Stimulated activated CD4-positive, alpha-beta T cell treated with anti-CD3 and anti-CD28 coated beads, TNF-alpha, amount 100 ng/mL, for 48 hours (primary cell): Measurements from ENCODE around the gene ACER3.
"Not testable (repeated sequence)": the region's sequence is repeated elsewhere in the genome, so short reads cannot be mapped to it uniquely, and the experiment has no call there.

Experiments
- DNase-seq, 3 donors: peaks; one replicate each; pipeline ENCODE4 v3.0.0-alpha.2; 2020; ENCODE audit warnings: low read depth in 3 of 3

The ACER3 gene

DNA sequence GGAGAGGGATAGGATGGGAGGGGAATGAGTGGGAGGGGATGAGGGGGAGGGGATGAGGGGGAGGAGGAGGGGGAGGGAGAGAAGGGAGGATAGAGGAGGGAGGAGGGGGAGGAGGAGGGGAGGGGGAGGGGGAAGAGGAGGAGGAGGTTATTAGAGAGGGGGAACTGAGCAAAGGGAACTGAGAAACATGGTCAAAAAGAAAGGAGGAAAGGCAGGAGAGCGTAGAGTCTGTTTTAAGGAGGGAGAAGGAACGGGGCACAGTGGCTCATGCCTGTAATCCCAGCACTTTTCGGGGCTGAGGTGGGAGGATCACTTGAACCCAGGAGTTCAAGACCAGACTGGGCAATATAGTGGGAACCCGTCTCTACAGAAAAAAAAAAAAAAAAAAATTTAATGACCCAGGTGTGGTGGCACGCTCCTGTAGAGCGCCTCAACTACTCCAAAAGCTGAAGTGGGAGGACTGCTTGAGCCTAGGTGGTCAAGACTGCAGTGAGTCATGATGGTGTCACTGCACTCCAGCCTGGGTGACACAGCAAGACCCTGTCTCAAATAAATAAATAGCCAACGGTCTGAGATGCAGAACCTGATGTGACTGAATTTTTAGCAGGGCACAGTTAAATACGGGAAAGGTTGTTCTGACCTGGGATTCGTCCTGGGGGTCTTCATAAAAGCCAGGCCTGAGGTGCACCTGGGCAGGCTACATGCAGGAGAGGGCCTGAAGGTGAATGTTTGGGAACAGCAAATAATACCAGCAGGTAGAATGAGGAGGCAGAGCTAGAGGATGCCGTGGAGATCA lies 177.5 kb downstream of the ACER3 start:
- no peak for DNase-seq

DNA sequence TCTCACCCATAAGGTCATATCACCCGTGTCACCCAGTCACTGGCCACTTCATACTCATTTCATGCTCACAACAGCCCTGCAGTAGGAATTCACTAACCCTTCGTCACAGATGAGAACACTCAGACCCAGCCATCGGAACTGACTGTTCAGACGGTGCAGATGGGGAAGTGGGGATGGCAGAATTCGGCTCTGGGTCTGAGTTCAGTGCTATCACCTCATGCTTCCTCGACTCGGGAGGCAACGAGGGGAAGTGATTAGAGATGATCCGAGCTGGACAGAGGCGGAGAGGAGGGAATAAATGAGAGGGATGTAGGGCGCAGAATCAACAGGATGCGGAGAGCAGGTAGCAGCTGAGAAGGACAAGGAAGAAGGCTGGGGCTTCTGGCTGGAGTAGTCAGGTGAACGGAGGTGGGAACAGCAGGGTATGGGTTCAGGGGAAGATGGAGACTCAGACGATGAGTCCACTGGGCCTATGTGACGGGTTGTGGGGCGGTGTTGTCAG lies 178.2 kb downstream of the ACER3 start:
- no peak for DNase-seq

DNA sequence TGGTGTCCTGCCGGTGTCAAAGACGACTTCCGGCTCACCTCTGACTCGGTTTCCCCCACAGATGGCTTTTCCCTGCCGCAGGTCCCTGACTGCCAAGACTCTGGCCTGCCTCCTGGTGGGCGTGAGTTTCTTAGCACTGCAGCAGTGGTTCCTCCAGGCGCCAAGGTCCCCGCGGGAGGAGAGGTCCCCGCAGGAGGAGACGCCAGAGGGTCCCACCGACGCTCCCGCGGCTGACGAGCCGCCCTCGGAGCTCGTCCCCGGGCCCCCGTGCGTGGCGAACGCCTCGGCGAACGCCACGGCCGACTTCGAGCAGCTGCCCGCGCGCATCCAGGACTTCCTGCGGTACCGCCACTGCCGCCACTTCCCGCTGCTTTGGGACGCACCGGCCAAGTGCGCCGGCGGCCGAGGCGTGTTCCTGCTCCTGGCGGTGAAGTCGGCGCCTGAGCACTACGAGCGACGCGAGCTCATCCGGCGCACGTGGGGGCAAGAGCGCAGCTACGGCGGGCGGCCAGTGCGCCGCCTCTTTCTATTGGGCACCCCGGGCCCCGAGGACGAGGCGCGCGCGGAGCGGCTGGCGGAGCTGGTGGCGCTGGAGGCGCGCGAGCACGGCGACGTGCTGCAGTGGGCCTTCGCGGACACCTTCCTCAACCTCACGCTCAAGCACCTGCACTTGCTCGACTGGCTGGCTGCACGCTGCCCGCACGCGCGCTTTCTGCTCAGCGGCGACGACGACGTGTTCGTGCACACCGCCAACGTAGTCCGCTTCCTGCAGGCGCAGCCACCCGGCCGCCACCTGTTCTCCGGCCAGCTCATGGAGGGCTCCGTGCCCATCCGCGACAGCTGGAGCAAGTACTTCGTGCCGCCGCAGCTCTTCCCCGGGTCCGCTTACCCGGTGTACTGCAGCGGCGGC lies 179.0 kb downstream of the ACER3 start:
- DNase-seq, result no peak

DNA sequence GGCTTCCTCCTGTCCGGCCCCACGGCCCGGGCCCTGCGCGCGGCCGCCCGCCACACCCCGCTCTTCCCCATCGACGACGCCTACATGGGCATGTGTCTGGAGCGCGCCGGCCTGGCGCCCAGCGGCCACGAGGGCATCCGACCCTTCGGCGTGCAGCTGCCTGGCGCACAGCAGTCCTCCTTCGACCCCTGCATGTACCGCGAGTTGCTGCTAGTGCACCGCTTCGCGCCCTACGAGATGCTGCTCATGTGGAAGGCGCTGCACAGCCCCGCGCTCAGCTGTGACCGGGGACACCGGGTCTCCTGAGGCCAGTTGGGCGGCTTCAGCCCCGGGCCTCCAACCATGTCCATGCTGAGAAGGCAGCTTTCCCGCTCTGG lies 179.7 kb downstream of the ACER3 start:
- DNase-seq, result no peak

DNA sequence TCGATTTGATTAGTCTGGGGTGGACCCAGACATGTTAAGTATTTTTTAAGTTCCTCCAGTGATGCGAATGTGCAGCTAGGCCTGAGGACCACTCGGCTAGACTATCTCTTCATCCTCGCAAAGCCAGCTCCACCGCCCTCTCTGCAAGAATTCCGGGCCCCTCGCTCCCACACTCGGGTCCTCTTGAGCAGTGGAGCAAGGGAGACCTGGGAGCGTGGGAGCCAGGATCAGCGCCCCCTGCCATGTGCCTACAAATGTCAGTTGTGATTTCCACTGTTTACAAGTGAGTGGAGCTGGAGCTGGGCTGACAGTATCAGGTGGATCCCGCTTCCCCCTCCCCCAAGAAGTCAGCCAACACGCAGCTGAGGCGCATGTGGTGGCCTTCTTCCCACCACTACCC lies 180.2 kb downstream of the ACER3 start:
- no peak for DNase-seq

DNA sequence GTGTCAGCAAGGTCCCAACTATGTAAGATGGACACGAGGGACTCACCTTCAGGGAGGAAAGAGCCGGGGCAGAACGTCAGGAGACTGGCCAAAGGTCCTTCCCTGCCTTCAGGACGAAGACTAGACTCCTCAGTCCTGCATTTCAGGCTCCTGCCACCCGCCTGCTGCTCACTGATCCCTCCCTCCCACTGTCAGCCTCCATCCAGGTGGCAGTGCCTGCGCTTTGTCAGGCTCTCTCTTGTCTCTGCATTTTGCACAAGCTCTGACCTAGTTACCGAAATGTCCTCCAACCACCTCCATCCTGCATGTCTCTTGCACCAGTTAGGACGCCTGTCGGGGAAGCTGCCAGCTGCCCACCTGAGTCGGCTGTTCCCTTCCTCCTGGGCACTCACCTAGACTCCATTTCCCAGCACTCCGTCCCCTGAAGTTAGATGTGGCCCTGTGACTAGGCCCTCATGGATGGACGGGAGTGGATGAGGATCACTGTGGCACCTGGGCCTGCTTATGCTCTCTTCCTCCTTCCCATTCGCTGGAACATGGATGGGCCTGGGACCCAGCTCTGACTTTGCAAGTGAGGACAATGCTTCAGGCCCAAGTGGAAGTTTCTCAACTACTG lies 181.5 kb downstream of the ACER3 start:
- DNase-seq, result no peak

DNA sequence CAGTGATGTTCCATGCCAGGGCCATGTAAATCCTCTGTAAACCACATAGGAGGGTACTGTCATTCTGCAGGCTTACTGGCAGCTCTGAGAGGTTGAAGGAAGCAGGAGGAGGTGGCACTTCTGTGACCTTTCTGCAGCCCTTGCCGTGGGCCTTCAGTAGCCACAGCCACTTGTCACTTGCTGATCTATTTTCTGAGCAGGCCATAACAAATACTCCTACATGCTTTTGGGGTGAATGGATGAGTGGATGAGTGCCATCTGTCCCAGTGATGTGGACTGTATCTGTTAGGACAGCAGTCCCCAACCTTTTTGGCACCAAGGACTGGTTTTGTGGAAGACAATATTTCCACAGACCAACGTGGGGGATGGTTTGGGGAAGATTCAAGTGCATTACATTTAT lies 183.6 kb downstream of the ACER3 start:
- DNase-seq, result no peak

DNA sequence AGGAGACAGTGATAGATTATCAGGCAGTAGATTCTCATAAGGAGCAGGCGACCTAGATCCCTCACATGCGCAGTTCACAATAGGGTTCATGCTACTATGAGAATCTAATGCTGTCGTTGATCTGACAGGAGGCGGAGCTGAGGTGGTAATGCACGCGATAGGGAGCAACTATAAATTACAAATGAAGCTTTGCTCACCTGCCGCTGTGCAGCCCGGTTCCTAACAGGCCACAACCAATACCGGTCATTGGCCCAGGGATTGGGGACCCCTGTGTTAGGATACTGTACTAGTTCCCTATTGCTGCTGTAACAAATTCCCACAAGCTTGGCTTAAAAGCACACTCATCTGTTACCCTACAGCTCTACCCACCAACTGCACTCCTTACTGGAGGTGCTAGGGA lies 184.2 kb downstream of the ACER3 start:
- no peak for DNase-seq

DNA sequence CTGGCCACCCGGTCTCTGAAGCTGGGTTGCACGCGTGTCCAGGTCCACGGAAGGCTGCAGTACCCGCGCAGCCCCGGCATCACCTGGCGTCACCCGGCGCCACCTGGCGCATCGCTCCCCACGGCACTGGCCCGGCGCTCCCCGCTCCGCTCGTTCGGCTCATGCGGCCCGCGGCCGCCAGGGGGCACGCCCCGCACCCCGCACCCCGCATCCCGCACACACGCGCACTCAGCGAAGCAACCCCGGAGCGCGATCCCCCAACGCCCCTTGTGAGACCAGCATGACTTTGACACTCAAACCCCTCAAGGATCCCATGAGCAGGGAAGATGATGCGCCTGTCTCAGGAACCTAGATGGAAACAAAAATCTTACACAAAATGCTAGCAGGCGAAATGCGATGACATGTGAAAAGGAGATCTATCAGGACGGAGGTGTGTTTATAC lies 185.4 kb downstream of the ACER3 start:
- DNase-seq, result peak in 2 of 3 donors; percentile 32 to 58

DNA sequence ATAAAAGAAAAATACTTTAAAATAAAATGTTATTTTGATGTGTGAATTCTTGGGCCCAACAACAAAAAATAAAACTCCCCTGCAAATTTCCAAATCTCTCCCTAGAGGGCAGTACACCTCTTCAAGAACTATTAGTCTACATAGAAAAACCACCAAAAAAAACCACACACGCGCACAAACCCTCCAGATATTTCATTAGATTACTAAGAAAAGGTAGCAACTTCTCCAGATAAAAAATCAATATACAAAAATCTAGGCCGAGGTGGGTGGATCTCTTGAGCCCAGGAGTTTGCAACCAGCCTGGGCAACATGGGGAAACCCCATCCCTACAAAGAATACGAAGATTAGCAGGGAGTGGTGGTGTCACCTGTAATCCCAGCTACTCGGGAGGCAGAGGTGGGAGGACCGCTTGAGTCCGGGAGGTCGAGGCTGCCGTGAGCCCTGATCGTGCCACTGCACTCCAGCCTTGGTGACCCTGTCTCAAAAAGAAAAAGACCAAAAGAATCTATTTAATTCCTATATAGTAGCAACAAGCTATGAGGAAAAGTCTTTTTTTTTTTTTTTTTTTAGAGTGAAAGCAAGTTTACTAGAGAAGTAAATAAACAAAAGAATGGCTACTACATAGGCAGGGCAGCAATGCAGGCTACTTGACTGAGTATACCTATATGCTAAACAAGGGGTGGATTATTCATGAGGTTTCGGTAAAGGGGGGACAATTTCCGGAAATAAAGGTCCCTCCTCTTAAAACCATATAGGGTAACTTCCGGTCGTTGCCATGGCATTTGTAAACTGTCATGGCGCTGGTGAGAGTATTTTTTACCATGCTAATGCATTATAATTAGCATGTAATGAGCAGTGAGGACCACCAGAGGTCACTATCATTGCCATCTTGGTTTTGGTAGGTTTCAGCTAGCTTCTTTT lies 186.5 kb downstream of the ACER3 start:
- peak; percentile 42 to 61 (median 46) for DNase-seq

DNA sequence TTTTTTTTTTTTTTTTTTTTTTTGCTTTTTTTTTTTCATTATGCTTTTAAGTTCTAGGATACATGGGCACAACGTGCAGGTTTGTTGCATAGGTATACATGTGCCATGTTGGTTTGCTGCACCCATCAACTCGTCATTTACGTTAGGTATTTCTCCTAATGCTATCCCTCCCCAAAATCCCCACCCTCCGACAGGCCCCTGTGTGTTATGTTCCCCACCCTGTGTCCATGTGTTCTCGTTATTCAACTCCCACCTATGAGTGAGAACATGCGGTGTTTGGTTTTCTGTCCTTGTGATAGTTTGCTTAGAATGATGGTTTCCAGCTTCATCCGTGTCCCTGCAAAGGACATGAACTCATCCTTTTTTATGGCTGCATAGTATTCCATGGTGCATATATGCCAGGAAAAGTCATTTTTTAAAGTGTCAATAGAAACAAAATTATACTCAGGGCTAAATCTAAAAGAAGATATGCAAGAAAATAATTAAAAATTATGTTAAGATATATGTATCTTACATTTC lies 187.3 kb downstream of the ACER3 start:
- not testable (repeated sequence) for DNase-seq

DNA sequence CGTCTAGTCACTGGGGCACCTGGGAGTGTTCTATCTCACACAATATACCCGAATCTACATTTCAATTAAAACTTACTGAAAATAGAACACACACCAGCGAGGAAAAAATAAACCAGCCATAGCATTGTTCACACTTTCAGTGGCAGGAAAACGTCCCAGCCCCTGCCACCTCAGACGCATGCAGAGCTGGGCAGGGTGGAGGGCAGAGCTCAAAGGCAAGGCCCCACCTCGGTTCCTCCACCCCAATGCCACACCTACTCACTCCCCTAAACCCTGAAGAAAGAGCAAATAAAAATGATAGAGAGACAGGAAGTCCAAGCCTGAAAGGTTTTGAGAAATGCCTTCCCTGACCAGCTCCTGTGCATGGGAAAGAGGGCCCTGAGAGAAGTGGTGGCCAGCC lies 188.3 kb downstream of the ACER3 start:
- DNase-seq, result no peak

DNA sequence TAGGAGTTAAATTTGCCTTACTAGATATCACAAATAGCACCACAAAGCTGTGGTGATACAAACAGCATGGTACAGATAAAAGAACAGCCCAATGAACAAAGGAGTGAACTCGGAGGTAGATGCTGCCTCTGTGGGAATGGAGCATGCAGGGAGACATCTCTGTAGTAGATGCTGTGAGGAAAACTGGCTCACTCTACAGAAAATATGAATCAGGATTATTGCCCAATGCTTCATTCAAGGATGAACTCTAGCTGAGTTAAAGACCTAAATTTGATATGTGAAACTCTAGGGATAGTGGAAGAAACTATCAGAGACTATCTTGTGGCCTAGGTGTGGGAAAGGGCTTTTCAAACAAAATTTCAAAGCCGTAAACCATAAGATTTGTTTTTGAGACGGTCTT lies 190.8 kb downstream of the ACER3 start:
- DNase-seq, result no peak

DNA sequence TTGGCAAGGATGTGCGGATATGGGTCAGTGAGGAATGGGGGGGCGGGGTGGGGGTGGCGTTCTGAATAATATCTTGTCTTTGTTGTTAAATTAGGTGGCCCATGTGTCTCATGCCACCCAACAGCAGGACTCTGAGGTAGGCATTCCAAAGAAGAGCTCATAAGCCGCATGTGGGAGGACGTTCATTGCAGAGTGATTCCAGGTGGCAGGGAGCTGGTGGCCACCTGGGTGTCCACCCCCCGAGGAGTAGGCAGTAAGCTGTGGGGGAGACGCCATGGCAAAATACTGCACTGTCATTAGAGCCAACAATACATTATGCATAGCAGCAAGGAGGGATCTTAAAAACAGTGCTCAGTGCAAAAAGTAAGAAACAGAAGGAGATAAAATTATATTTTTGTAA lies 191.8 kb downstream of the ACER3 start:
- DNase-seq, result no peak

DNA sequence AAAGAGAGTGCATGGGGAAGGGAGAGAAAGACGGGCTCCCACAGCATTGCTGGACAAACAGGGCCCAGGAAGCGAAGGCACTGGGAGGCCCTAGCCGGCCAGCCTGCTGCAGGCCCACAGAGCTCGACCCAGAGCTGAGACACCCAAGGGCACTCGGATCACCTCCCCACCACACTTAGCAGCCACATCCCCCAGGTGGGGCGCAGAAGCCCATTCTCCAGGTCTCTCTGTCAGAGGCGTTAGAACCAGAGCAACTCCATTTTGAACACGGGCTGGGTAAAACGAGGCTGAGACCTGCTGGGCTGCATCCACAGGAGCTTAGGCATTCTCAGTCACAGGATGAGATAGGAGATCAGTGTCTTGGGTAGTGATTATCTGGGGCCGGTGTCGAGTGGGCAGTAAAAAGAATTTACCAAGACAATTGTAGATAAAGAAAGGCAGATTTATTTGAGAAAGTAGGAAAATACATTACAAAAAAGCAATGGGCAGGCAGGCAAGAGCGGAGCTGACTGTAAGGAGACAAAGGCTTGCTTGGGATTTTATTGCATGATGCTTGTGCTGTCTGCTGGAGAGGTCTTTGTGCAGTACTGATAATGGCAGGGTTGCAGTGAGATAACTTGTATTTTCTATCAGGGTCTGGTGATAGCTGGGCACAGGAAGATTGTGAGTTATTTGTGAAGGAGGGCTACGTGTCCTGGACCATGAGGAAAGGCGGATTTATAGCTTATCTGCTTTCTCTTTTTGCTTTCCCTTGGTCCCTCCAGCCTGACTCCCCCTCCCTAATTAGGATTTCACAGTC lies 192.7 kb downstream of the ACER3 start:
- DNase-seq, result no peak

DNA sequence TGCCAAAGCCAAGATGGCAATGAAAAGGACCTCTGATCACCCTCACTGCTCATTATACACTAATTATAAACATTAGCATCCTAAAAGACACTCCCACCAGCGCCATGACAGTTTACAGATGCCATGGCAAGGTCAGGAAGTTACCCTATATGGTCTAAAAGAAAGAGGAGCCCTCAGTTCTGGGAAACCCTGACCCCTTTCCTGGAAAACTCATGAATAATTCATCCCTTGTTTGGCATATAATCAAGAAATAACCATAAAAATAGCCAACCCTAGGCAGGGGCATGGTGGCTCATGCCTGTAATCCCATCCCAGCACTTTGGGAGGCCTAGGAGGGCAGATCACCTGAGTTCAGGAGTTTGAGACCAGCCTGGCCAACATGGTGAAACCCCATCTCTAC lies 193.4 kb downstream of the ACER3 start:
- DNase-seq, result no peak

DNA sequence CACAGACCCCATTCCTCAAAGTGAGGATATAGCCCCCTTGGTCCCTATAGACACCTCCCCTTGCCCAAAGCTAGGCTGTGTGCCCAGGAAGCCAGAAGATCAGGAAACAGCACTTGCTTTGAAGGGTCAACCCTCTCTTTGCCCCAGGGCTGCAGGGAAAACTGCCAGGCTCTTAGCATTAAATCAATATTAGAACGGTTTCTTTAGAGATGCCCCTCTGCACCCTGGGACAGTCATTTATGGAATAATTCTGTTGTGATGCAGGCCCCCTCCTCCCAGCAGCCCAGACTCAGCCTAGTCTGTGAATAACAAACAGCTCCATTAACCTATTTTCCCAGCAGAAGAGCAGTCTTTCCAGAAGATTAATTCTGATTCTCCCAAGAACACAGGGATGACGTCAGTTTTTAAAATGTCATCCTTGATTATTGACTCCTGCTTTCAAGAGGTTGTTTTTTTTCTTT lies 194.4 kb downstream of the ACER3 start:
- no peak for DNase-seq

DNA sequence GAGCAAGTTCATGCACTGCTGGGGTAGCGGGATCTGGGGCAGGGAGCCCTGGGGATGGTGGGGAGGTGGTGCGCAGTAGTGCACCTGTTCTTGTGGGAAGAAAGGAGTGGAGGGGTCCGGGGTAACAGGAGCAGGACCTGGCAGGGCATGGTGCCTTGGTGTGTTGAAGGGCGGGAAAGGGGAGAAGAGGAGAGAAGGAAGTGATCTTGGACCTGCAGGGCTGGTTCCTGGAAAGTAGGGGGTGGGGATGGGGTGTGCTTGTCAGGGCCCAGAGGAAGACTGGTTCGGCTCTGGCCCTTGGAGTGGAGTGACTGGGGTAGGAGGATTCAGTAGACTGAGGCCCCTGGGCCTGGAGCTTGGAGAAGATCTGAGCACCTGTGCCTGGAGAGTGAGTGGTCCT lies 195.2 kb downstream of the ACER3 start:
- no peak for DNase-seq

DNA sequence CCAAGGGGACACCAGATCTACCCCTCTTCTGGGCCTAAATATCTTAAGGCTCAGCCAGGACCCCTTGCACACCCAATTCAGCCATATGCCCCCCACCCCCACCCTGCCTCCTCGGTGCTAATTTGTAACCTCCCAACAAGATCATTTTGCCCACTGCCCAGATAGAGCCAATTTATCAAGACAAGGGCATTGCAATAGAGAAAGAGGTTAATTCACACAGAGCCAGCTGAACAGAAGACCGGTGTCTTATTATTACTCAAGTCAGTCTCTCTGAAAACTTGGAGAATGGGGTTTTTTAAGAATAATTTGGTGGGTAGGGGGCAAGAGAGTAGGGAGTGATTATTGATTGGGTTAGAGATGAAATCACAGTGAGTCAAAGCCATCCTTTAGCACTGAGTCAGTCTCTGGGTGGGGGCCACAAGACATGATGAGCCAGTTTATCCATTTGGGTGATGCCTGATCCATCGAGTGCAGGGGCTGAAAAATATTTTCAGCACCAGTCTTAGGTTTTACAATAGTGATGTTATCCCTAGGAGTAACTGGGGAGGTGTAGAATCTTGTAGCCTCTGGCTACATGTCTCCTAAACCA lies 196.2 kb downstream of the ACER3 start:
- no peak for DNase-seq
